Measurements from ENCODE around the gene CYP17A1. TPM values are rescaled to one million over a fixed set of nuclear protein-coding genes. Genes with fewer than 3 reads are reported as not detected.
"Not testable (repeated sequence)": the region's sequence is repeated elsewhere in the genome, so short reads cannot be mapped to it uniquely, and the experiment has no call there.

The CYP17A1 gene
- total RNA-seq, 1 experiment from 2014 or later = not detected

DNA sequence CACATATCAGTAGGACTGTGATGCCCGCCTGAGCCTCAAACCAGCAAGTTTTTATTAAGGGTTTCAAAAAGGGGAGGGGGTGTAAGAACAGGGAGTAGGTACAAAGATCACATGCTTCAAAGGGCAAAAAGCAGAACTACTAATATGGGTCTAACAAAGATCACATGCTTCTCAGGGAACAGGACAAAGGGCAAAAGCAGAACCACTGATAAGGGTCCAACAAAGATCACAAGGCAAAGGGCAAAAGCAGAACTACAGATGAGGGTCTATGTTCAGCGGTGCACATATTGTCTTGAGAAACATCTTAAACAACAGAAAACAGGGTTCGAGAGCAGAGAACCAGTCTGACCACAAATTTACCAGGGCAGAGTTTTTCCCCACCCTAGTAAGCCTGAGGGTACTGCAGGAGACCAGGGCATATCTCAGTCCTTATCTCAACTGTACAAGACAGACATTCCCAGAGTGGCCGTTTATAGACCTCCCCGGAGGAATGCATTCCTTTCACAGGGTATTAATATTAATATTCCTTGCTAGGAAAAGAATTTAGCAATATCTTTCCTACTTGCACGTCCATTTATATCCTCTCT lies 7.1 kb upstream of the CYP17A1 start:
- DNase-seq (ENCODE audit: low read depth, low spot score); in situ Hi-C loops (cut with HindIII; ENCODE audit: low pct_unique_long_range_greater_than_20kb, low sequenced_read_pairs): not testable (repeated sequence)

- in situ Hi-C loops (cut with HindIII; ENCODE audit: low pct_unique_long_range_greater_than_20kb, low sequenced_read_pairs); DNase-seq (ENCODE audit: low read depth, low spot score): not testable (repeated sequence)
These were observed 5.9 kb upstream of the CYP17A1 start for GRCh38 chr10:102843139-102843538.

DNA sequence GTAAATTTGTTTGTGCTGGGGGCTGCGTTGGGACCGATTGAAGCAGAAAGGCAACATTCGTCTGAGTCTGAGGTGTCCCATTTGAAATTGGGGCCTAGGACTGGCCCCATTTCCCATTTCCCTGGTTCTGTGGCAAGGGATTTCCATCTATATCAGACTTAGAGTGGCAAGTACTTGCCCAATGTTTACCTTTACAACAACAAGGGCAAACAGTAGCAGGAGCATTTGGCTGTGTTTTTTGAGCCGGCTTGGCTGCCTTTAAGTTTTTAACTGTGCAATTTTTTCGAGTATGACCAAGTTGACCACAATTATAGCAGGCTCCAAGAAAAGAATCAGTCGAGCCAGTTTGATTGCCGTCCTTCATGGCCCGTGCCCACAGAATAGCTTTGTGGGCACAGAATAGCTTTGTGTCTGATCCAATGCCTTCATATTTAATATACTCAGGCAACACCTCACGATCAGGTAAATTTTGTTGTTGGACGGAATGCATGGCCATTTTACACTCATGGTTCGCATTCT lies 4.7 kb upstream of the CYP17A1 start:
- DNase-seq (ENCODE audit: low read depth, low spot score) = no peak
- in situ Hi-C loops (cut with HindIII; ENCODE audit: low pct_unique_long_range_greater_than_20kb, low sequenced_read_pairs) = no loop called here

DNA sequence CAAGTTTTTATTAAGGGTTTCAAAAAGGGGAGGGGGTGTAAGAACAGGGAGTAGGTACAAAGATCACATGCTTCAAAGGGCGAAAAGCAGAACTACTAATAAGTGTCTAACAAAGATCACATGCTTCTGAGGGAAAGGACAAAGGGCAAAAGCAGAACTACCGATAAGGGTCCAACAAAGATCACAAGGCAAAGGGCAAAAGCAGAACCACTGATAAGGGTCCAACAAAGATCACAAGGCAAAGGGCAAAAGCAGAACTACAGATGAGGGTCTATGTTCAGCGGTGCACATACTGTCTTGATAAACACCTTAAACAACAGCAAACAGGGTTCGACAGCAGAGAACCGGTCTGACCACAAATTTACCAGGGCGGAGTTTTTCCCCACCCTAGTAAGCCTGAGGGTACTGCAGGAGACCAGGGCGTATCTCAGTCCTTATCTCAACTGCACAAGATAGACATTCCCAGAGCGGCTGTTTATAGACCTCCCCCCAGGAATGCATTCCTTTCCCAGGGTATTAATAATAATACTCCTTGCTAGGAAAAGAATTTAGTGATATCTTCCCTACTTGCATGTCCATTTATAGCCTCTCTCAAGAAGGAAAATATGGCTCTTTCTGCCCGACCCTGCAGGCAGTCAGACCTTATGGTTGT lies 1.2 kb upstream of the CYP17A1 start:
- in situ Hi-C loops (cut with HindIII; ENCODE audit: low pct_unique_long_range_greater_than_20kb, low sequenced_read_pairs); DNase-seq (ENCODE audit: low read depth, low spot score): not testable (repeated sequence)

DNA sequence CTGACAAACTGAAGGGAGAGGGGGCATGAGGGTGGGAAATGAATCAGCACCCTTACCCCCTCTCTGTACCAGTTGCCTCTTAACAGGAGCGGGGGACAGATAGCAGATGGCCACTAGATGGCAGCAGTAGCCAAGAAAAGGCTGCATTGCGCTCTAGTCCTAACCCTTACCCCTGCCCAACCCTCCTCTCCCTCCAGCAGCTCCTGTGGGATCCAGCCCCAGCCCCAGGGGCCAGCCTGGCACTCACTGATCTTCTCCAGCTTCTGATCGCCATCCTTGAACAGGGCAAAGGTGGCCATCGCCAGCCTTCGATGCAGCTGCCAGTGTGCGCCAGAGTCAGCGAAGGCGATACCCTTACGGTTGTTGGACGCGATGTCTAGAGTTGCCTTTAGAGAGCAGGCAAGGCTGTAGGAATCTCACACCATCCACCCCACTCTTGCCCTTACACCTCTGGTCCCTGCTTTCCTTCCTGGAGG lies 2.2 kb downstream of the CYP17A1 start:
- in situ Hi-C loops (cut with HindIII; ENCODE audit: low pct_unique_long_range_greater_than_20kb, low sequenced_read_pairs) = no loop called here
- peak; percentile 76 for DNase-seq (ENCODE audit: low read depth, low spot score)

DNA sequence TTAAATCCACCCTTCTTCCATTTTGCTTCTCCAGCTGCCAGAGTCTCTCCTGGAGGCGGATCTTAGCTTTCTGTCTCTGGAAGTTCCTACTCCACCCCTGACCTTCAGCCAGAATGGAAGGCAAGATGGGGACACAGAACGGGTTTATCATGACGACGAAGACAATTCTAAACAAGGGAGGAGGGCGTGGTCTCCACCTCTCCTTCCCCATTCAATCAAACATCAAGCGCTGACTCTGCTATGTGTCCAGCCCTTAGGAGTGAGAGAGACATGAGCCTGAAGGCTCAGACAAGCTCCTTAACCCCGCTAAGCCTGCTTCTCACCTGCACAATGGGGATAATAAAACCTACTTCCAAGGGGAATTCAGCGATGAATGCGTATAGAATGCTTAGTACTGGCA lies 3.1 kb downstream of the CYP17A1 start:
- in situ Hi-C loops (cut with HindIII; ENCODE audit: low pct_unique_long_range_greater_than_20kb, low sequenced_read_pairs) = no loop called here

DNA sequence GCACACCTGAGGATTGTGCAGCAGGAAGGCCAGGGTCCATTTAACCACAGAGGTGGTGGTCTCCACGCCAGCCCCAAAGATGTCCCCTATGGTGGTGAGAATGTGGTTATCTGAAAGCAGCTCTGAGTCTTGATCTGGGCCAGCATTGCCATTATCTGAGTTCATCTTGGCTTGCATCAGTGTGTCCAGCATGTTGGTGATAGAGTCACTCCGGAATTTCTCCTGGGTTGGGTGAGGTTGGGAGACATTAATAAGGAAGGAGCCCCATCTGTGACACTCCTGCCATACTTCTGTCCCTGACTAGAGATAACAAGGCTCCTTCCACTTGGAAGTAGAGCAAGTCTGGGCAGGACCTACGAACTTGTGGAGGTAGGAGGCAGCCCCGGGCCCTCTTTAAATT lies 4.2 kb downstream of the CYP17A1 start:
- in situ Hi-C loops (cut with HindIII; ENCODE audit: low pct_unique_long_range_greater_than_20kb, low sequenced_read_pairs) = no loop called here
- DNase-seq (ENCODE audit: low read depth, low spot score) = no peak

More for the DNA sequence above, 3.1 kb downstream of the CYP17A1 start:
- DNase-seq (ENCODE audit: low read depth, low spot score) = no peak

DNA sequence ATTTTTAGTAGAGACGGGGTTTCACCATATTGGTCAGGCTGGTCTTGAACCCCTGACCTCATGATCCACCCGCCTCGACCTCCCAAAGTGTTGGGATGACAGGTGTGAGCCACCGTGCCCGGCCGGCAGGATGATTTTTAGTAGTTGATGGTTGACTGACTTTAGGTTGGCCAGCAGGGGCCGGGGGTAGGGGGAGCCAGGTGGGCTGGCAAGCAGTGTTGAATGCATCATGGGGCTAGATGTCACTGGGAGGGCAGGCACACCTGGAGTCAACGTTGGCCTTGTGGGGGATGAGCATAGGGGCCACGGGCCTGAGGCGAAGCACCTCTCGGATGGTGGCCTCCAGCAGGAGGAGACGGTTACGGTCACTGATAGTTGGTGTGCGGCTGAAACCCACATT lies 5.0 kb downstream of the CYP17A1 start:
- in situ Hi-C loops (cut with HindIII; ENCODE audit: low pct_unique_long_range_greater_than_20kb, low sequenced_read_pairs) = no loop called here
- no peak for DNase-seq (ENCODE audit: low read depth, low spot score)

DNA sequence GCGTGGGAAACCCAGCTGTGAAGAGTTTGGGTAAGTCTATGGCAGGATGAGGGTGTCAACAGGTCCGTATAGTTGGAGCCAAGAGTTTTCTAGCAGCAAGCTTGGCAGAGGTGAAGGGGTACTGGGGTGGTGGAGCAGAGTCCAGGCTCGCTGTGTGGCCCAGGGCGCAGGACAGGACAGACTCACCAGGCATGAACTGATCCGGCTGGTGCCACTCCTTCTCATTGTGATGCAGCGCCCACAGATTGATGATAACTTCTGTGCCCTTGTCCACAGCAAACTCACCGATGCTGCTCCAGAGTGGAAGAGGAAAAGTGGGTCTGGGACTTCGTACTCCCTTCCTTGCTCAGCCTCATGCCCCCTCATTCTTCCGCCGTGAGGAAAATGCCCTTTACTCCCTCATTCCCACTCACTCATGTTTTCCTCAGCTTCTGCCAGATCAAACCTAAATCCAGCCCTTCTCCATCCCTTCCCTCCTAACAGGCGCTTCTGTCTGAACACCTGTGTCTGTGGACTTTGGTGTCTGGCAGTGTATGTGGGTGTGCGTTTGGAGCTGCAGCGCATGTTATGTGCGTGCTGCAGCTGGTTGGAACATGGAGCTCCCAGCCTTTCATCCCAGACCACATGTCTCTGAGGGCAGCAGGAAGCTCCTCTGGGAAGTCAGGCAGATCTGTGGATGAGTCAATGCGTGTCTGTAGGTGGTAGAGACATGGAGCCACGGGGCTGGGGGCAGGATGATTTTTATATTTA lies 5.7 kb downstream of the CYP17A1 start:
- no peak for DNase-seq (ENCODE audit: low read depth, low spot score)
- in situ Hi-C loops (cut with HindIII; ENCODE audit: low pct_unique_long_range_greater_than_20kb, low sequenced_read_pairs) = no loop called here

- in situ Hi-C loops (cut with HindIII; ENCODE audit: low pct_unique_long_range_greater_than_20kb, low sequenced_read_pairs) = no loop called here
- no peak for DNase-seq (ENCODE audit: low read depth, low spot score)
These were observed 9.6 kb downstream of the CYP17A1 start for GRCh38 chr10:102827597-102827975.

GRCh38 chr10:102826148-102826796 lies 10.9 kb downstream of the CYP17A1 start:
- in situ Hi-C loops (cut with HindIII; ENCODE audit: low pct_unique_long_range_greater_than_20kb, low sequenced_read_pairs) = no loop called here

DNA sequence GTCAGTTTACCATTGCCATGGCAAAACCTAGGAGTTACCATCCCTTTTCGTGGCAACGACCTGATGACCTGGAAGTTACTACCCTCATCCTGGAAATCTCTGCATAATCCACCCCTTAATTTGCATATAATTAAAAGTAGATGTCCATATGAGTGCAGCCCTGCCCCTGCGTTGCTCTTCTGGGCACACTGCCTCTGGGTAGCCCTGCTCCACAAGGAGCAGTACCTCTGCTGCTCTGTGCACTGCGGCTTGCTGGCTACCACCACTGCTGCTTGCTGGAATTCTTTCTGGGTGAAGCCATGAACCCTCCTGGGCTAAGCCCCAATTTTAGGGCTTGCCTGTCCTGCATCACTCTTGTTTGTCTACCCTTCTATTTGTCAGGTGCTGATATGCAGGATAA lies 12.5 kb downstream of the CYP17A1 start:
- in situ Hi-C loops (cut with HindIII; ENCODE audit: low pct_unique_long_range_greater_than_20kb, low sequenced_read_pairs) = no loop called here
- DNase-seq (ENCODE audit: low read depth, low spot score) = no peak

More at GRCh38 chr10:102826148-102826796, 10.9 kb downstream of the CYP17A1 start:
- no peak for DNase-seq (ENCODE audit: low read depth, low spot score)

GRCh38 chr10:102822222-102822621 lies 15.0 kb downstream of the CYP17A1 start:
- no peak for DNase-seq (ENCODE audit: low read depth, low spot score)
- in situ Hi-C loops (cut with HindIII; ENCODE audit: low pct_unique_long_range_greater_than_20kb, low sequenced_read_pairs) = no loop called here

DNA sequence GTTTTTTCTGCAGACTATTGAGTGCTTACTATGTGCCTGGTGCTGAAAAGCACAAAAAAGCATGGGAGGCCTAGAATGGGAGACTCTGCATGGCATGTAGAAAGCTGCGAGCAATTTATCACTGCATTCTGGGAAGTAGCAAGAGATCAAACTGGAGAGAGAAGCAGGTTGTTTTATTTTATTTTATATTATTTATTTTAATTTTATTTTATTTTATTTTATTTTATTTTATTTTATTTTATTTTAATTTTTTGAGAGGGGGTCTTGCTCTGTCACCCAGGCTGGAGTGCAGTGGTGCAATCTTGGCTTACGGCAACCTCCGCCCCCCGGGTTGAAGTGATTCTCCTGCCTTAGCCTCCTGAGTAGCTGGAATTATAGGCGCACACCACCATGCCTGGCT lies 17.2 kb downstream of the CYP17A1 start:
- in situ Hi-C loops (cut with HindIII; ENCODE audit: low pct_unique_long_range_greater_than_20kb, low sequenced_read_pairs); DNase-seq (ENCODE audit: low read depth, low spot score): not testable (repeated sequence)

DNA sequence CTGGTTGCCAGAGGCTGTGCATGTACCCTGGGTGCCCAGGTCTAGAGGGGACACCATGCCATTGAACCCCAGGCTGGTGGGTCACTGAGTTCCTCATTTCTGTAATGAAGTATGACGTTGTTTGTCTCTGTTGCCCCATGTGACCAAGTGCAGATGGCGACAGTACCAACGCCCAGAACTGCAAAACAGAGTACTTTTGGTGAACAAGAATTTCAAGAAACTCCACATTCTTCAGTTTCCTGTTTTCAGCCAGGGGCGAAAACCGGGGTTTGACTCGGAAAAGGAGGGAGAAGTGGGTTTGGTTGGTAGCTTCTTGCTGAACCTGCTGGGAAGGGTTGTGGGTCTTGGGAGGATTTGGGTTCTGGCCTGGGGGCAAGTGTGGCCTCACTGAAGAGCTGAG lies 18.2 kb downstream of the CYP17A1 start:
- in situ Hi-C loops (cut with HindIII; ENCODE audit: low pct_unique_long_range_greater_than_20kb, low sequenced_read_pairs) = no loop called here
- DNase-seq (ENCODE audit: low read depth, low spot score) = no peak

DNA sequence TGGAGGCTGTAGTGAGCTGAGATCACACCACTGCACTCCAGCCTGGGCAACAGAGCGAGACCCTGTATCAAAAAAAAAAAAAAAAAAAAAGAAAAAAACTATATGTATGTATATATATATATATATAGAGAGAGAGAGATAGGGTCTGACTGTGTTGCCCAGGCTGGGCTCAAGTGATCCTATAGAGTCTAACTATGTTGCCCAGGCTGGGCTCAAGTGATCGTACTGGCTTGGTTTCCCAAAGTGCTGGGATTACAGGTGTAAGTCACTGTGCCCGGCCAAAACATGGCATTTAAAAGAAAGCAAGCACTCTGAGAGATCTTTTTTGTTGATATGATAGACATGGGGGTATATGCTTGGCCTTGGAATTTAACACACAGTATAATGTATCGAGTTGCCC lies 20.0 kb downstream of the CYP17A1 start:
- DNase-seq (ENCODE audit: low read depth, low spot score) = no peak
- in situ Hi-C loops (cut with HindIII; ENCODE audit: low pct_unique_long_range_greater_than_20kb, low sequenced_read_pairs) = no loop called here

DNA sequence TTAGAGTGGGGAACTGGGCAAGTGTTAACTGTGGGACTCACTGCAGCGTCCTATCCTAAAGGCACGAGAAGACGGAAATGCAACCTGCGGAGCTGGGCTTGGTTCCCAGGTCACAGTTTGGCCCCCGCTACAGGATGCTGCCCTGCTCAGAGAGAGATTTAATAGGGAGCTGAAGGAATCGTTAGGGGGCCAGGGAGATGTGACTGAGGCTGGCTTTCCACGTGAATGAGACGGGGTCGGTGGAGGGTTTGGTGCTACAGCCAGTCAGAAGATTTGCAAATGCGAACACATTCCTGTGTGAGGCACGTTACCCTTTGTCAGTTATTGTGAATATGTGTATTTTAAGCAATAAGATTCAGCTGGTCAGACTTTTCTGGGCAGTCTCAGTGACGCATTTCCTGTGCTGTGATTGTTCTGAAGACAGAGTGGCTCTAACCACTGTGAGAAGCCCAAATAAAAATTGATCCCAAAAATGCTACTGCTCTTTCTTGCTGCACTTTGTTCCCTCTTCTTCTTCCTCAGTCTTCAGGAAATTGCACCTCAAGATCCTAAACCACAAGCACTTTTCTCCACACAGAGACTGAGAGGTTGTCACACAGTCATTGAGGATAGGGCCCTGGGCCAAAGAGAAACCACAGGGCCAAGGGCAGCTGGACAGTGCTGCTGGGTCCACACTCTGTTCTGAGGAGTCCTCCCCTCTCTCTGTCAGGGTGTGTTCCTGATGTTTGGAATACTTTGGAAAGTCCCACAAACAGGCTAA lies 21.2 kb downstream of the CYP17A1 start:
- in situ Hi-C loops (cut with HindIII; ENCODE audit: low pct_unique_long_range_greater_than_20kb, low sequenced_read_pairs) = no loop called here
- peak; percentile 52 for DNase-seq (ENCODE audit: low read depth, low spot score)

All from SK-MEL-5 (cell line).